ENCODE results near the gene SLC15A1. TPM values are rescaled to one million over a fixed set of nuclear protein-coding genes. Genes with fewer than 3 reads are reported as not detected.
"Not testable (repeated sequence)": the region's sequence is repeated elsewhere in the genome, so short reads cannot be mapped to it uniquely, and the experiment has no call there.

Gene SLC15A1
- polyA plus RNA-seq, 2 of the 4 experiments (the other 2 are of a cell fraction), result 0.04 to 0.09 TPM

GRCh38 chr13:98638352-98638751 lies 114.1 kb downstream of the SLC15A1 start:
- ATAC-seq; DNase-seq (ENCODE audit: low read depth in 1 of 2, low spot score in 1 of 2); FAIRE-seq; H3K4me3 ChIP-seq; H3K4me2 ChIP-seq; POLR2A ChIA-PET; H3K9me3 ChIP-seq; H3K4me1 ChIP-seq; H3K27ac ChIP-seq: not testable (repeated sequence)
- CTCF ChIA-PET, result interaction anchor here (3.3 kb wide), 1 partner anchor 15 kb away, joined by 19 read pairs; no protein-coding TSS in a partner anchor
- 80% methylated on average over 8 of the region's 8 CpGs for WGBS (ENCODE audit: missing lambda C conversion rate)

Small RNA genes lying within 50 kb of the gene (small RNA-seq; reads per million reads assigned to genes)
- gene RN7SL60P, result 0 reads per million in 6 experiments

Other genes with a start within 250 kb of the SLC15A1 start
- 55.6 and 58.9 TPM in 2 replicates for gene STK24, start 175.6 kb downstream of the SLC15A1 start, polyA plus RNA-seq (2011; rRNA removed)
- gene STK24, start 175.6 kb downstream of the SLC15A1 start, polyA plus RNA-seq (2017; fragmentation: RNase III; extraction: RNeasy Plus Mini Kit Qiagen cat#74134 plus additional on column Dnase treatment), result 42.1 to 46.1 TPM (median 42.2 TPM) in 3 replicates
- gene DOCK9, start 225.4 kb upstream of the SLC15A1 start, polyA plus RNA-seq (2011; rRNA removed), result 43.9 and 54.8 TPM in 2 replicates
- gene DOCK9, start 225.4 kb upstream of the SLC15A1 start, polyA plus RNA-seq (2017; fragmentation: RNase III; extraction: RNeasy Plus Mini Kit Qiagen cat#74134 plus additional on column Dnase treatment), result 34.0 to 36.2 TPM (median 34.7 TPM) in 3 replicates

Data from A549 (cell line).